ENCODE measurements around the gene TRIM7. TPM values are rescaled to one million over a fixed set of nuclear protein-coding genes. Genes with fewer than 3 reads are reported as not detected.

The TRIM7 gene
- total and polyA plus RNA-seq, 2 of the 4 experiments (the other 2 are of a cell fraction) = 0.54 to 1.0 TPM

DNA sequence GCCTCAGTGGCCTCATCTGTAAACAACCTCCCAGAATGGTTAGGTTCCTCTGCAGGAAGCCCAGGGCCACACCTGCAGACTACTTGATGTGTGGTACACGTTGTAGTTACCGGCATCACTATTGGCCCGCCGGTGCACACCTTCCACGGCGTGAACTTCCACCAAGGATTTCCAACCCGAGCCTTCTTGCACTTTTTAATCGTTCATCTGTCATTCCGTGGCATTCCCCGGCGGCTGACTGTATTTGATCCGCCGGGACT lies 12.7 kb upstream of the TRIM7 start:
- Histone ChIP-seq H2AK5ac (ENCODE audit: low read depth, low read length) (no peak overlapping the region), H3K4me2 (ENCODE audit: low read depth, low read length) (peak overlapping the region; percentile 93), H2AK9ac (replicated peaks; ENCODE audit: low read depth, low read length, poor library complexity) (peak overlapping the region; percentile 62), H3K56ac (ENCODE audit: extremely low read depth, insufficient read depth, low read length) (no peak overlapping the region), H4K91ac (ENCODE audit: insufficient read depth, low read depth, low read length) (no peak overlapping the region), H3K4me1 (ENCODE audit: control insufficient read depth, insufficient read depth, low read length) (0 out of 2 replicates have a peak, but pooled peaks cover 2% of the 10 kb centered on the region), H3K14ac (replicated peaks; ENCODE audit: low read depth, low read length) (no peak overlapping the region), H3K9me1 (ENCODE audit: insufficient read depth, low read length) (peaks cover 8% of the 10 kb centered on the region; the same call in 1 of the 2 replicates), H2AFZ (replicated peaks; ENCODE audit: low read length, poor library complexity) (peak overlapping the region; percentile 87), H2BK15ac (ENCODE audit: low read depth, low read length) (no peak overlapping the region), H3K4ac (ENCODE audit: low read depth, low read length) (no peak overlapping the region), H3K23ac (ENCODE audit: low read depth, low read length) (peak overlapping the region; percentile 14; the same call in 1 of the 2 replicates), H3K18ac (ENCODE audit: low read depth, low read length) (no peak overlapping the region), H3K79me1 (ENCODE audit: low read depth in 1 of 2, low read length in 2 of 2) (no peaks in the 10 kb centered on the region), H2BK5ac (ENCODE audit: low read depth, low read length, poor library complexity, severe bottlenecking) (no peak overlapping the region), H3K9ac (ENCODE audit: low read depth, low read length) (no peak overlapping the region), H4K5ac (ENCODE audit: low read depth, low read length) (no peak overlapping the region), H3K27ac (ENCODE audit: insufficient read depth, low read length) (no peak overlapping the region), H3K27me3 (ENCODE audit: control insufficient read depth, insufficient read depth, low read length) (no peaks in the 10 kb centered on the region; the same call in 1 of the 2 replicates), H4K8ac (ENCODE audit: low read depth in 2 of 2, low read length in 2 of 2) (no peak overlapping the region), H2BK20ac (ENCODE audit: low read depth, low read length) (no peak overlapping the region), H3K4me3 (ENCODE audit: insufficient read depth, low read depth, low read length) (peak overlapping the region; percentile 55), H2BK120ac (ENCODE audit: low read depth, low read length) (no peak overlapping the region), H4K20me1 (ENCODE audit: insufficient read depth, low read length) (peaks cover 15% of the 10 kb centered on the region), H3K36me3 (ENCODE audit: control insufficient read depth, insufficient read depth, low read length) (no peaks in the 10 kb centered on the region), H3K9me3 (ENCODE audit: control insufficient read depth, insufficient read depth, low read length) (no peaks in the 10 kb centered on the region)
- POLR2A ChIA-PET (ENCODE audit: unreplicated experiment) = no interaction called here
- no TSS peak for BruUV-seq (replicated peaks)
- dilution Hi-C loops (cut with HindIII; ENCODE audit: low sequenced_read_pairs, unreplicated experiment) = no loop called here
- no peak for DNase-seq
- WGBS, 2 experiments (ENCODE audit: extremely low coverage in 2 of 2, insufficient read length in 1 of 2) = 13% methylated on average over 7 of the region's 13 CpGs; no CpG with 5 or more reads in 1 of the 2 experiments
- in situ Hi-C loops (cut with MboI; ENCODE audit: low sequenced_read_pairs) = no loop called here
- ATAC-seq (ENCODE audit: low read depth) = no peak
- CTCF ChIA-PET = no interaction called here
- TF ChIP-seq, protein P1, sequence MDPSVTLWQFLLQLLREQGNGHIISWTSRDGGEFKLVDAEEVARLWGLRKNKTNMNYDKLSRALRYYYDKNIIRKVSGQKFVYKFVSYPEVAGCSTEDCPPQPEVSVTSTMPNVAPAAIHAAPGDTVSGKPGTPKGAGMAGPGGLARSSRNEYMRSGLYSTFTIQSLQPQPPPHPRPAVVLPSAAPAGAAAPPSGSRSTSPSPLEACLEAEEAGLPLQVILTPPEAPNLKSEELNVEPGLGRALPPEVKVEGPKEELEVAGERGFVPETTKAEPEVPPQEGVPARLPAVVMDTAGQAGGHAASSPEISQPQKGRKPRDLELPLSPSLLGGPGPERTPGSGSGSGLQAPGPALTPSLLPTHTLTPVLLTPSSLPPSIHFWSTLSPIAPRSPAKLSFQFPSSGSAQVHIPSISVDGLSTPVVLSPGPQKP (IDR thresholded peaks at IDR 0.05; ENCODE audit: borderline replicate concordance, low read depth, low read length) = no peak
- TF ChIP-seq MXI1 (IDR thresholded peaks at IDR 0.05; ENCODE audit: borderline replicate concordance, low read depth, low read length) (no peak), RAD21 (IDR thresholded peaks at IDR 0.05; ENCODE audit: low read length) (no peak), RFX5 (IDR thresholded peaks at IDR 0.05; ENCODE audit: low read depth, low read length) (no peak), CHD1 (IDR thresholded peaks at IDR 0.05; ENCODE audit: low read depth, low read length) (no peak), NFE2L2 (IDR thresholded peaks at IDR 0.05; ENCODE audit: low read depth, low read length) (no peak), MAZ (IDR thresholded peaks at IDR 0.05; ENCODE audit: borderline replicate concordance, low read depth, low read length) (no peak), FOS (IDR thresholded peaks at IDR 0.05; ENCODE audit: low read depth, low read length) (no peak), SMC3 (IDR thresholded peaks at IDR 0.05; ENCODE audit: low read depth, low read length) (no peak), BHLHE40 (IDR thresholded peaks at IDR 0.05; ENCODE audit: low read depth, low read length) (no peak), MAFK (IDR thresholded peaks at IDR 0.05; ENCODE audit: low read depth, low read length) (no peak)
- TF ChIP-seq, protein P2, sequence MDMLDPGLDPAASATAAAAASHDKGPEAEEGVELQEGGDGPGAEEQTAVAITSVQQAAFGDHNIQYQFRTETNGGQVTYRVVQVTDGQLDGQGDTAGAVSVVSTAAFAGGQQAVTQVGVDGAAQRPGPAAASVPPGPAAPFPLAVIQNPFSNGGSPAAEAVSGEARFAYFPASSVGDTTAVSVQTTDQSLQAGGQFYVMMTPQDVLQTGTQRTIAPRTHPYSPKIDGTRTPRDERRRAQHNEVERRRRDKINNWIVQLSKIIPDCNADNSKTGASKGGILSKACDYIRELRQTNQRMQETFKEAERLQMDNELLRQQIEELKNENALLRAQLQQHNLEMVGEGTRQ (IDR thresholded peaks at IDR 0.05; ENCODE audit: low read depth, low read length) = no peak
- intact Hi-C loops (cut with micrococcal nuclease) = loop anchor here (1.0 kb wide), 2 partner anchors 10 to 26 kb away; no protein-coding TSS in a partner anchor

Measured in IMR-90 (cell line).